ENCODE measurements around the gene SYNC. TPM values are rescaled to one million over a fixed set of nuclear protein-coding genes. Genes with fewer than 3 reads are reported as not detected.

The SYNC gene
- total and polyA plus RNA-seq, 9 of the 15 experiments (the other 6 are each of a cell fraction or from before 2014, with no cell fraction given): 0.49 to 1.1 (median 0.87) TPM

DNA sequence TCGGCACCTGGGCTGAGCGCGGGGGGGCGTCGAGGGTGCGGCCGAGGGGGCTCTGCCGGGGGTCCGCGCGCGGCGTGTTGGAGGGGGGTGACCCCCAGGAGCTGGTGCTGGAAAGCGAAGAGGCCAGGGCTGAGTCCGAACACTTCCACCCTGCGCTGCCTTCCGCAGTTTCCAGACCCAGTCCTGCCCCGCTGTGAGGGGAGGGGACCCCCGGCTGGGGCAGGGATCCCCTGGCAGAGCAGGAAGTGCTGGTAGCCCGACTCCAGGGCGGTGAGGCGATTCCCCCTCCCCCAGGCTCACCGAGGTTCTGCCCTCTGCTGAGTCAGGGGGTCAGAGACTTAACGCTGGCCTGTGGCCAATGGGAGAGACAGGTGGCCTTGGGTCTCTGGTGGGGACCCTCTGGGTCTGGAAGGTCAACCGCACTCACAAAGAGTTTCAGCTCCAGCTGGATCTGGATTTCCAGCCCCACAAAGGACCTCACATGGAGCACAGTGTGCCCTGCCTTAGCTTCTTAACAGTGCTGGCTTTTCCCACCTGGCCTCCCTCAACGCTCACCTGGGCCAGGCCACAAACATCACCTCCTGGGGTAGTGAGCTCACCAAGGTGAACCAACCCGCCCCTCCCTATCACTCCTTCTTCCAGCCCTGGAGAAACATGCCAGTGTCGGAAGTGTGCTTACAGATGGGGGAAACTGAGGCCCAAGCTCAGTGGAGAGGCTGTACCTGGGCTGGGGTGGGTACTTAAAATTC, 39.8 kb upstream of the SYNC start:
- in situ Hi-C loops (cut with MboI) (no loop called here), intact Hi-C loops (cut with micrococcal nuclease) (no loop called here)
- CTCF ChIA-PET (ENCODE audit: low intra/inter-chr PET ratio): interaction anchor here (1.7 kb wide), 1 partner anchor 30 kb away, joined by 9 read pairs; no protein-coding TSS in a partner anchor
- POLR2A ChIA-PET: interaction anchor here (0.6 to 2.1 kb wide), 10 partner anchors 9 to 499 kb away, joined by 3 to 7 read pairs (median 4); partner anchors contain the start of gene RBBP4
- Histone ChIP-seq H2AFZ (ENCODE audit: low read depth, low read length) (peak overlapping the region; percentile 78), H3K9me3 (replicated peaks; ENCODE audit: control insufficient read depth, insufficient read depth, low read depth, low read length) (no peaks in the 10 kb centered on the region), H3K9ac (ENCODE audit: insufficient read depth in 1 of 2, low read depth in 2 of 2, low read length in 2 of 2) (peak overlapping the region; percentile 73 to 94), H3K36me3 (ENCODE audit: control insufficient read depth, insufficient read depth, low read length) (no peaks in the 10 kb centered on the region), H3K79me2 (ENCODE audit: control insufficient read depth, insufficient read depth, low read length) (peaks cover 11% of the 10 kb centered on the region), H3K4me1 (replicated peaks in 1 of 2; ENCODE audit: control insufficient read depth in 2 of 2, insufficient read depth in 2 of 2, low read length in 2 of 2) (peaks cover 29 to 36% of the 10 kb centered on the region in 2 experiments; a peak in 4 of 5 replicates), H3K4me2 (ENCODE audit: insufficient read depth, low read length) (peak overlapping the region; percentile 73), H3K27ac (ENCODE audit: extremely low read depth, low read depth, low read length) (peak overlapping the region; percentile 30), H3K9me1 (ENCODE audit: control insufficient read depth, insufficient read depth, low read length) (no peaks in the 10 kb centered on the region), H3K27me3 (ENCODE audit: control insufficient read depth in 2 of 2, insufficient read depth in 2 of 2, low read length in 2 of 2) (no peaks in the 10 kb centered on the region), H3K4me3 (peak overlapping the region; percentile 73), H4K20me1 (replicated peaks; ENCODE audit: control insufficient read depth, insufficient read depth, low read length) (no peaks in the 10 kb centered on the region)
- 20% methylated on average over 28 of the region's 28 CpGs for WGBS (ENCODE audit: insufficient coverage, low coverage, missing lambda C conversion rate)
- BruUV-seq (replicated peaks): TSS peak; percentile 35
- DNase-seq (ENCODE audit: extremely low read depth in 1 of 4, low spot score in 3 of 4) (peak in 3 of 4 experiments; percentile 51 to 66 (median 63)), ATAC-seq (peak; percentile 29), FAIRE-seq (no peak)
- TF ChIP-seq PHB (CRISPR knock-in tag; IDR thresholded peaks at IDR 0.05) (no peak), ARID1B (IDR thresholded peaks at IDR 0.05) (0 out of 2 replicates have a peak, but pooled peaks have one; percentile 10), NR2C2 (CRISPR knock-in tag; IDR thresholded peaks at IDR 0.05) (no peak), NR2C2 (tag; IDR thresholded peaks at IDR 0.05) (peak; percentile 70), STAT5B (CRISPR knock-in tag; IDR thresholded peaks at IDR 0.05) (no peak), ZBTB40 (IDR thresholded peaks at IDR 0.05) (peak; percentile 59), ZBTB40 (CRISPR knock-in tag; IDR thresholded peaks at IDR 0.05) (no peak), KDM1A (IDR thresholded peaks at IDR 0.05) (no peak)

Data from K562 (cell line).